CD4-positive, alpha-beta T cell treated with Interleukin-6 at 100 ng/mL for 8 hours (primary cell): ENCODE data around the gene CDH4.

Source experiments
- DNase-seq: peaks from one replicate; pipeline ENCODE4 v3.0.0-alpha.2; 2020; ENCODE audit warnings: mixed read lengths, low spot score

Gene CDH4

DNA sequence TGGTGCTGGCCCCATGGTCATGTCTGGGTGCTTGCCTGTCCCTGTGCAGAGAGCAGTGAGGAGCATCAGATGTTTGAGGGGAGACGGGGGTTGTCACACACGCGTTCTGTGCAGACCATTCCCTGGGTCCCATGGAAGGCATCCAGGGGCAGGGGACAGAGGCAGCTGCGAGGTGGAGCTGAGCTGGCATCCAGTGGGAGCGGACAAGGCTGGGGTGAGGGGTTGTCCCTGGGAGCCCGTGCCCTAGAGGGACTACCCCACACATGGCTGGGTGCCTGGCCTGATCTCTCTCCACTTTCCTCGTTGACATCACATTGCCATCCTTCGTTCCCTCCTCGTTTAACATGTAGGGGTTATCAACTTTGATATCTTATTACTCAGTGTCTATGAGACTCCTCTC is 331.3 kb downstream of the CDH4 start:
- no peak for DNase-seq

DNA sequence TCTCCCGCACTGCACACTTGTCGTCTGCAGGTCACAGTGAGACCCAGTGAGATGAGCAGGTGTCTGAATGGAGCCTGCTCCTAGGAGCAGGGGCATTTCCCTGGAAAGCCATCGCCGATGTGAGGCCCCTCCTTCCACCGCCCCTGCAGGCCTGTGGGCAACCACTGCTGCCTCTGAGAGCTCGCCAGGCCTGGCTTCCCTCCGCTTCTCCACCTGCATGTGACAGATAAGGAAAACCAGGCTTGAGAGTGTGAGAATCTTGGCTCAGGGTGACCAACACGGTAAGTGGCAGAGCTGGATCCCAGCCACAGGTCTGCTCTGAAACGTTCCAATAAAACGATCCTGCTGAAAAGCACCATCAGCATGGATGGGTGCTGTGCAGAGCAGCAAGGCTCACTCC is 332.8 kb downstream of the CDH4 start:
- no peak for DNase-seq

DNA sequence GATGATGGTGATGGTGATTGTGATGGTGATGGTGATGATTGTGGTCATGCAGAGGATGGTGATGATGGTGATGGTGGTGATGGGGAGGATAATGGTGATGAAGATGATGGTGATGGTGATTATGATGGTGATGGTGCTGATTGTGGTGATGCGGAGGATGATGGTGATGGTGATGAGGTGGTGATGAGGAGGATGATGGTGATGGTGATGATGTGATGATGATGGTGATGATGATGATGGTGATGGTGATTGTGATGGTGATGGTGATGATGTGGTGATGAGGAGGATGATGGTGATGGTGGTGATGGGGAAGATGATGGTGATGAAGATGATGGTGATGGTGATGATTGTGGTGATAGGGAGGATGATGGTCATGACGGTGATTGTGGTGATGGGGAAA is 333.7 kb downstream of the CDH4 start:
- no peak for DNase-seq

DNA sequence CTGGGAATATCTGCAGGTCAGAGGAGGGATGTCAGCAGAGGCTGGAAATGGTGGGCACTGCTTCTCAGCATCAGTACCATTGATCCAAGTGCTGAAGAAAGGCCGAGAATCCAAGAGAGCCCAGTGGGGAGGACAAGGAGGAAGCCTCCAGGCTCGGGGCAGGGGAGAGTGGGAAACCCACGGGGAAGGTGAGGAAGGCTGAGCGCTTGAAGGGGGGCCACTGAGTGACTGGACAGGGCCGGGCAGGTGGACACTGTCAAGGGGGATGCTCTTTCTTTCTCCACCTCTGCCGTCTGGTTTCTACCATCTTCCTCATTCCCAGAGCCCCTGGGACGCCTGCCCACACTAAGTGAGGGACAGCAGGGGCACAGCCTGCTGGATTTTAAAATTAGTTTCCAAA is 335.0 kb downstream of the CDH4 start:
- no peak for DNase-seq

DNA sequence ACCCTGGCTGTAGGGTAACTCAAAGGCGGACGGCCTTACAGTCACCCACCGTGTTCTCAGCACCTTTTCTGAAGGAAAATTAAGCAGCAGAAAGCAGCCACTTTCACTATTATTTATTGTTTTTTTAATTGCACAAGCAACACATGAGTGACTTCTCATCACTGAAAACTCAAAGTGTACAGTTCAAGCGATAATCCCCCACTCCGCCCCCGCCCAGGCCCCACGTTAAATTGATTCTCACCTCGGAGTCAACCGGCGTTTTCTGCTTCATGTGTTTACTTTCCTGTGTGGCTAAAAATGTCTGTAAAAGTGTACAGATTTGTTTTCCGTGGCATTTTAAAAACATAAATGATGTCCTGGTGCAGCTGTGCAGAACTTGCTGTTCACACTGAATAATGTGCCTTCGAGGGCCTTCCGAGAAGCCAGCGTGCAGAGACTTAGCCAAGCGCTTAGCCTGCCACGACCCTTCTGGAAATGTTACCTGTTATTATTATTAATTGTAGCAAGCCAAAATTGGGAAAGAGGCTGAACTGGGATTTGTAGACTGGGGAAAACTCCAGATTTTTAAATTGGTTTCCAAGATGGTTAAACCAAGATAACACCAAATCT is 335.7 kb downstream of the CDH4 start:
- DNase-seq, result no peak

DNA sequence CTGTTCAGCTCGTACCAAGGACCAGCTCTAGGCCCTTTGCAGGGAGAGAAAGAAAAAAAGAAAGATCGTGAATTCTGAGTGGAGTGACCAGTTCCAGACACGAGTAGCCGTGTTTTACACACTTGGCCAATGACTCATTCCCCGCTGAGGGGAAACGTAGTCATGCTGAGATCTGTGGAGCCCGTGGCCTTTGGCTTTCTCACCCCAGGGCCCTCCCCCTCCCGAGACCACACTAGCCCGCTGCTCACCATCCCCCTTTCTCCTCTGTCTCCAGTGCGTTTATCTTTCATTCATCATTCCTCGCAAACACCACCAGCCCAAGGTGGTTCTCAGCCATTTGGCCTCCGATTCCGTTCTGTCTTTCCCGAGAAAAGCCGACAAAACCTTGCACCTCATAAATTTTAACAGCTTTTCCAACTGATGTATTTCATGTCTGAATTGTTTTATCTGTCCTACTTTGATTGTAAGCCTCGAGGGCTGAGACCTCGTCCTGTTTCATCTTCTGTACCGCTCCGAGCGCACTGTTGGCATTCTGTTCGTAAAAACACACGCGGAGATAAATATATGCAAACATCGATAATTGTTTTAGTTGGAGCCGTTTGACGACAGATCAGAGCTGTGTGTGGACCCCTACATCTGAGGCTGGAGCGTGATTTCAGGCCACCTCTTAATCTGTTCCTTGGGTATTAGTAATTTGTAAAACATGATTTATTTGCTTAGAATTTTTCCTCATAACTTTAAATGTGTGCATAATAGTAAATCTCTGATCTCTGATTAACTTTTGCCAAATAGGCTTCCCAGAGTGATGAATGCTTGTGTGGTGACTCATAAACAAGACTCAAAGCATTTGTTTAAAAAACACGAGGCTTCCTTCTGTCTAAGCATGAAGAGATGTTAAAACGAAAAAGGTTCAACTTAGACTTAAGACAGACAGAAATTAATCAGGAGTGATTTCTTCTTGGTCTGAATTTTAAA is 336.6 kb downstream of the CDH4 start:
- DNase-seq, result no peak

DNA sequence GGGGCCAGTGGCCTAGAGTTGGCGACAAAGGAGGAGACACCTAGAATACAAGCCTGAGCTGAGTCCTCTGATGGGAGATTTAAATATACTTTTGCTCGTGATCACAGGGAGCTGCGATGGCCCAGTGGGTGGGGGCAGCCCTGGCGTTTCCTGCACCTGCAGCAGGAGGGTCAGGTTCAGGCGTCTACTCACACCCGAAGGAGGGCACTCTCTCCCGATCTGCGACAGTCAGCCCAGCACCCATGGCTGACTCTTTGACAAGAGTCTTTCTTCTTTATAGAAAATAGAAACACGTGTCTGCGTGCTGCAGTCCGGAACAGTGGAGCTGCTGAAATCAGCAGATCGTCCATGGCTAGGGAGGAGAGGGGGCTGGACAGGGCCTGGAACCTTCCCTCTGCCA is 338.2 kb downstream of the CDH4 start:
- no peak for DNase-seq

DNA sequence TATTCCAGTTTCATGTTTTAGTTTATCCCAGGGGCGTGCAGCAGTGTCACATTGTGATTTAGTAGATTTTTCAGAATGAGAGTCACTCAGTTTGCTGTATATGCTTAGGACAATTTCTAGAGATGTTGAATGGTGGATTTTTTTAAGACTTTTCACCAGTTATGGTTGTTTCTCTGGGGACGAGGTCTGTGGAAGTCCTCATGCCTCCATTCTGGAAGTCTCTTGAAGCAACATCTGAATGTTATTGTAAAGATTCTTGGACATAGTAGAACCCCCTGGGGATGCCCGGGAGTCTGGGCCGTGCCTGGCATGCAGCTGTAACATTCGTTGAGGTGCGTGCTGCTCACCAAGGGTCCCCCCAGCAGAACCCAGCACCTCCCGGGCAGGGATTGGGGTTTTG is 341.5 kb downstream of the CDH4 start:
- no peak for DNase-seq

DNA sequence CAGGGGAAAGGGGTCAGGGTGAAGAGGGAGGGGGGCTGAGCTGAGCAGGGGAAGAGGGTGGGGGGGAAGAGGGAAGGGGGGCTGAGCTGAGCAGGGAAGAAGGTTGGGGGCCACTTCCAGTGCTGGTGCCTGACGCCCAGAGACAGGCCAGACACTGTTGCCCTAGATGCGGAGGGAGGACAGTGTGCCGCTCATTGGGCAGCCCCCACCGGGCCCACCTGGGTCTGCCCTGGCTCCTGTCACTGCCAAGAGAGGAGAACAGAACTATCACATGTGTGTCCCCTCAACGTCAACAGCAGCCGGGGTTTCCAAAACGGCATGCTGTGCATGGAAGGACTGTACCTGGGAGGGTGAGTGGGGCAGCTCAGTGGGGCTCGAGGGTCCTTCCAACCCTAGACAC is 342.1 kb downstream of the CDH4 start:
- no peak for DNase-seq

DNA sequence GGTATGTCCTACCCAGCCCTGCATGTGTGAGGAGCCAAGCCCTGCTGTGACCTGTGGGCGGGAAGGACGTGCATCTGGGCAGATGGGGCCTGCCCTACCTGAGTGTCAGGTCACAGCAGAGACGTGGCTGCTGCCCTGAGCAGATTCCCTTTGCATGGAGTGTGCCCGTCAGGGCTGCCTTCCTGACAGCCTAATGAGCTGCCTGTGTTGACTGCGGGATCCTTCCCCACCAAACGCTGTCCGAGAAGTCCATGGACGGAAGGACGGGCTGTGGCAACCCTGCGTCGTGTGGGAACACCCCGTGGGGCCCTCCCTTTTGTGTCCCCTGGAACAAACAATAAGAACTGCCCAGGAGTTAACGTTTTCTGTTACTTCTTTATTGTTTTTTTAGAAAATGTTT is 343.2 kb downstream of the CDH4 start:
- no peak for DNase-seq

DNA sequence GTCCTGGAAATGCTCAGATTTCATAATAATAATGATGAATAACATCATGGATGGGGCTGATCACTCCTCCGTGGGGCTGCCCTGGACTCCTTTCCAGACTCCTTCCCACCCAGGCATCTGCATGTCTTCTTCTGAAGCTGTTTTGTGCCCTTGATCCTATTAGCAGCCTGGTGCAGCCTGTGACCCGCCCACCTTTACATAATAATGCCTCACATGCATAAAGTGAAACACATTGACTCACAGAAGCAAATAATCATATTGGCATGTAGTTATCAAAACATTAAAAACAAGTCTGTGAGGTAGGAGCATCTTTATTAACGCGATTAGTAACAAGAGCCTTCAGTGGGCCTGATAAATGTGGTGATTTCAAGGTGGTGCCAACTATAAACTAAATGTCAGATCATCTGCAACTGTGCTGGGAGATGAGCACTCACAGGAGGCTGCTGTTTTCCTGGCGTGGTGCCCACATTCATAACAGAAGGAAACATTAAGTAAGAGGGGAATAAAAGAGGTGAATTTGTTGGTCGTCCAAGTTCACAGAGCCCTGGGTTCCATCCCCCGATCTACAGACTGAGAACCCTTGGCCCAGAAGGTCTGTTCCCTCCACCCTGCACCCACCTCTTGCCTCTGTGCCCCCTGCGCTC is 344.7 kb downstream of the CDH4 start:
- DNase-seq, result no peak

DNA sequence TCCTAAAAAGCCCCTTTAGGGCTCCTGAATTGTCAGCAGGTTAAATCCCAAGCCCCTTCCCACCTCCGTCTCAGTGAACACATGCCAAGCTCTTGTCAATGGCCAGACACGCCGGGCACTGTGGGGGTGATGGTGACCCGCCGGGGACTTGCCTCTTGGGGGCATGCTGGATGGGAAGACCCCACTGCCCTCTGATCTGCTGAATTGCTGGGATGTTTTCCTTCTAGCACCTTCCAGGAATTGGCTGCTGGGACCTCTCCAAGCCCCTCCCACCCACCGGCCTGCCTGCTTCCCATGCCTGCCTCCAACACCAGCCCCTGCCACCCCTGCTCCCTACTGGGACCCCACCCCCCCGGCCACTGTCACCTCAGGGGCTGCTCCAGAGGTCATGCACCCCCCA is 345.9 kb downstream of the CDH4 start:
- DNase-seq, result no peak

DNA sequence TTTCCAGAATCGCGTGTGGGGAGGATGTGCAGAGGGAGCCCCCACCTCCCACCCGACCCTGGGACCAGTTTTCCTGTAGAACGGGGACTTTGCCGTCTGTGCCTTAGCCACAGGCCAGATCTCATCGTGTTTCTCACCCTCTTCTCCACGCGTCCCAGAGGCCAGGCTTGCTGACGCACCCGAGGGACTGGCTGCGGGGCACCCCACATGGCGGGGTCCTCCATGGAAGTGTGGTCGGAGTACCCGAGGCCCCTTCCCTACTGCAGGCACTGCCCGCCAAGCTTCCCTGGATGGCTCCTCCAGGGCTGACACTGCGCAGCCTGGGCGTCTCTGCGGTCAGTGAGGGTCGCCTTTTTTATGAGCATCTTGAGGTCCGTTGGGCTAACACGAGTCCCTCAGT is 346.5 kb downstream of the CDH4 start:
- no peak for DNase-seq

DNA sequence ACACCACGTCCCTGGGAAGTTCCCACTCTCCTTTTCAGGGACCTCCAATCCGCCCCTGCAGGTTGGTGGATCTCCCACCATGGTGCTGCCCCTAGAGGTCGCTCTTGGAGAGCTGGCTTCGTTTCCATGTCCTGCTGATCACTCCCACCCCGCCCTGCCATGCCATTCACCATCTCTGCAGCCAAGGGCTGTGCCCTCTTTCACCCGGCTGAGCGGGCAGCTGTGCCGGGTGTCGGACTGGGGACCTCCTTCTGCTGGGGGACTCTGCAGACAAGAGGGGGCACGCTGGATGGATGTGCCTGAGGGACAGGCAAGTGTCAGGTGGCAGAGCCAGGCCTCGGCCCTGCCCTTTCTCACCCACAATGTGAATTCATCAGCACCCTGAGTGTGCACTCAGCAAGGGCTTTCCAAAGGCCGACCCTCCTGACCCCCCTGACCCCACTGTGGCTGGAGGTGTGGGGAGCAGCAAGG is 347.0 kb downstream of the CDH4 start:
- no peak for DNase-seq

DNA sequence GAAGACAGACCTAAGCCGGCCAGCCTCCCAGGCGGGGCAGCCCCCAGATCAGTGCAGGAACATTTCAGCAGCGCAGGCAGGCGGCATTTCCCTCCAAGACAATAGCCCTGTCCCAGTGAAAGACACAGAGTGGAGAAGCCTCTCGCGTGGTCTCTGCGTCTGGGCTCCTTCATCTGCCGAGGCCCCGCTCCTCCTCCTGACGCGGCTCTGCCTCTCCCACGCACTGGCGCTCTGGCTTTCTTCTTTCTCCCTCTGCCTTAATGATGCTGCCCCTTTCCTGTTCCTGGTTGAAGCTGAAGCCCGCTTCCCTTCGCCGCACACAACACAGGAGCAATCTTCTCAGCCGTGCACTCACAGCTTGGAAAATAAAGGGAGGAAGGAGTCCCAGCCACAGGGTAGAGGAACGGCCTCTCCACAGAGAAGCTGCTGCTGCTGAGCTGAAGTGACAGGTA is 347.5 kb downstream of the CDH4 start:
- DNase-seq, result no peak

DNA sequence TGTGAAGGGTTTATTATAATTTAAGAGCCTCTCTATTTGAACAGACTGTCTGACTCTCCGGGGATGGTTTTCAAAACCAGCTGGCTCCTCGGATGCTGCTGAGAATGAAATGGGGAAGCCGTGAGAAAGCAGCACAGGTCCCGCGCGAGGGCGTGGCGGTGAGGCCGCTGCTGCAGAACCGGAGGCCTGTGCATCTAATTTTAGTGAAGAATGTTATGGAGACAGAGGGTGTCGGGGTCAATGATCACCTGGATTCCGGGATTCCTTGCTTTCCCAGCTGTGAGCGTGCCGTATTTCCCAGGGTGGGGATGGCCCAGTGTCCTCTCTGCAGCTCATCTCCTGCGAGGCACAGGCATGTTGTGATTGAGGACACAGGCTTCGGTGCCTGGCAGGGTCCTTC is 348.0 kb downstream of the CDH4 start:
- no peak for DNase-seq

DNA sequence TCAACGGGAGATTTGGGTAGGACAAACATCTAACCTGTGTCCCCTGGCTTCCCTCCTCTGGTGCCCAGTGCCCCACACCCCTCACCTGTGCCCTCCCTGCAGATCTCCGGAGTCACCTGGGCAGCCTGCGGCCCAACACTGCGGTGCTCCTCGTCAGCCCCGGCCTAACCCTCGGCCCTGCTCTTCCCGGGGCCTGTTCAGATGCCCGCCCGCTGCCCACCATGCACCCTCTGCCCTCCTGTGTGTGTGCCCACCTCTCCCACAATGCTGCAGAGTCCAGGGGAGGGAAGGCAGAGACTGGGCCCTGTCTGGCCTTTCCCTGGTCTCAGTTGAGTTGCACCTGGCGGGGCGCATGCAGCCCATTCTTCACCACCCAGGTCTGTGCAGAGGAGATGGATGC is 349.3 kb downstream of the CDH4 start:
- DNase-seq, result no peak

DNA sequence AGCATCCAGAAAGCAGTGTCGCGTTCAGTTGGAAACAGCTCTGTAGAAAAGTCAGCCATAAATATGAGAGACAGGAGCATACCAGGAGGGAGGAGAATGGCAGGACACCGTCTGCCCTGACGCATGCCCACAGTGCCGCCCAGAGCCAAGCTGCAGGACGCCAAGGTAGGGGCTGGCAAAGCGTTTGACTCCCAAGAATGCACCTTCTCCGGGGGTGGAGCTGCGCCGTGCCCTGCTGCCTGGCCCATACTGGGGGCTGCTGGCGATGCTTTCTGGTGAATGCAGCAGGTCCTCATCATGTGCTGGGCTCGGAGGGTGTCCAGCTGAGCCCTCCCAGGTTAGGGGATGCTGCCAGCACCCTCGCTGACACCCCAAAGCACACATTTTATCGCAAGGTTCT is 349.8 kb downstream of the CDH4 start:
- DNase-seq, result no peak

DNA sequence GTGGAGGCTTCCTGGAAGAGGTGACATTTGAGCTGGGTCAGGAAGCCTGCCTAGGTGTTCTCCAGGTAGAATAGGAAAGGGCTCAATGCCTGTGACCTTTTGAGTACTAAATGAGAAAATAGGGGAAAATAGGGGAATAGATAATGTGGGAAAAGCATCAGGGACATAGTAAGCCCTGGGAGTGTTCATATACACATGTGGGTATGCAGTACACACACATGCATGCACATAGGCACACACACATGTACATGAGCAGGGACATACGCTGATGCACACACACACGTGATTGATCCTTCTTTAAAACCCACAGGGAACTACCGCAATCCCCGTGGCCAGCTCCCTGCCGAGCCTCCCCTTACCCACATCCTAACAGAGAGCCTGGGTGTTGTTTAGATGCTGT is 351.7 kb downstream of the CDH4 start:
- DNase-seq, result no peak

DNA sequence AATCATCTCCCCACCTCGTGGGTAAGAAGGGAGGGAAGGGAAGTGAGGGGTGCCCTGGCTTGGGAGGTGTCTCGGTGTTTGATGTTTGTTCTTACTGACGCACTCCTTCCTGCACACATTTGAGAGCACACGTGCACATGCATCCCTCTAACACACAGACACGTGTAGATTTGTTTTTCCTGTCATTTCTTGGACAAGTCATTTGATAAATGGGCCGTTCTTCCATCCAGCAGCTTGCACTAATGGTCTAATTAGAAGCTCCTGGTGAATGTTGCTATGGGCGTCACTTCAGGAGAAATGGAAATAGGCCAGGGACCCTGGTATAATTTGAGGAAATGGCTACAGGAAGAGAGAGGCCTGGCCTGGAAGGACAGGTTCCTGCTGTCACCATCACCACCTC is 352.5 kb downstream of the CDH4 start:
- DNase-seq, result no peak

DNA sequence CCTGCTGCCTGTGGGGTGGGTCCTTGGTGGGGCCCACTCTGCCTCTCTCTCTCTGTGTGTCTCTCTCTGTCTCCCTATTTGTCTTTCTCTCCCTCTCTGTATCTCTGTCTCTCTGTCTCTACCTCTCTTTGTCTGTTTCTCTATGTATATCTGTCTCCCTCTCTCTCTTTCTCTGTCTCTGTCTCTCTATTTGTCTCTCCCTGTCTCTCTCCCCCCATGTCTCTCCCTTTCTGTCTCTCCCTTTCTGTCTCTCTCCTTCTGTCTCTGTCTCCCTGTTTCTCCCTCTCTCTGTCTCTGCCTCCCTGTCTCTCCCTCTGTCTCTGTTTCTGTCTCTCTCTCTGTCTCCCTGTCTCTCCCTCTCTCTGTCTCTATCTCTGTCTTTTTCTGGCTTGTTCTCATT is 353.2 kb downstream of the CDH4 start:
- DNase-seq, result no peak

DNA sequence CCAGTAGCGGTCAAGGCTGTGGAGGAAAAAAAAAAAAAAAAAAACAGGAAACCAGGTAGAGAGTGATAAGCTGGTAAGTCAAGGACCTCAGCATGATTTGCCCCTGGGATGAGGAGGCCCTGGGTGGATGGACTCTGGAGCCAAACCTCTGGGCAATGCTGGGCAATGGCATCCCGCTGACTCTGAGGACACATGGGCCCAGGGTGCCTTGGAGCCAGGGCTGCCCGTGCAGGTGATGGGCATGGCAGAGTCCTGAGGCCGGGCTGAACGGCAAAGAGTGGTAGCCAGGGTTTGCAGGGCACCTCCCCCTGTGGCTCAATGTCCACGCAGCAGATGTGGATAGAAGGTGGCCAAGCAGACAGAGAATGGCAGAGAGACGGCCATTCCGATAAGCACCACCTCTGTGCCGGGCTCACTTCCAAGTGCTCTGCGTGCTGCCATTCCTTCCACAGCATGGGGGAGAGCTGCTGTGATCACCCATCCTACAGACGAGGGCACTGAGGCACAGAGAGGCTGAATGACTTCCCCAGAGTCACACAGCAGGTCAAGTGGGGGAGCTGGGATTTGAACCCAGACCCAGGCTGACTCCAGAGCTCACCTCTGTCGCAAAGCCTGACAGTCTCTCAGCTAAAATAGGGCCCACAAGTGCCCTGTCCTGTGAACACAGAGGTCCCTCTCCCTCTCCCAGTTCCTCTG is 353.9 kb downstream of the CDH4 start:
- DNase-seq, result no peak
